Measurements from ENCODE around the gene FCN2. TPM values are rescaled to one million over a fixed set of nuclear protein-coding genes. Genes with fewer than 3 reads are reported as not detected.

Gene FCN2
- polyA plus RNA-seq, 1 of the 3 experiments (the other 2 are of a cell fraction), result not detected

DNA sequence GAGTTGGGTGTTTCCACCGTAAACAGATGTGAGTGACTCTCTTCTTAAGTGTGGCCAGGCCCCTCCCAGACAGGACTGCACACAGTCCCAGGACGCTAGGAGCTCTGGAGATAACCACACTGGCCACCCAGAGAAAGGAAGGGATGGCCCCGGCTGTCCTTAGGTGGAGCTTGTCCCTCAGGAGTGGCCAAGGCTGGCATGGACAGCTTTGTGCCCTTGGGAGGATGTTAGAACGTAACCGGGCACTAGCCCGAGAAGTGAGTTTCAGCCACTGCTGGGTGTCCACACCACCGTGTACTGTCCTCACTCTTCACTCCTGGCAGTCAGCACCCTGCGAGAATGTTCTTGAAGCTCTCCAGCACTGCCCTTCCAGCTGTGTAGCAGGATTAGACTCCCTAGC, 35.8 kb upstream of the FCN2 start:
- Histone ChIP-seq H3K79me2 (ENCODE audit: insufficient read depth) (no peaks in the 10 kb centered on the region), H4K20me1 (ENCODE audit: insufficient read depth) (peaks cover 11% of the 10 kb centered on the region; the same call in 1 of the 2 replicates), H3K36me3 (replicated peaks in 1 of 2; ENCODE audit: control insufficient read depth in 1 of 2, insufficient read depth in 2 of 2, low read length in 1 of 2) (peaks cover 45 to 49% of the 10 kb centered on the region in 2 experiments), H3K27ac (ENCODE audit: low read depth in 2 of 2, low read length in 1 of 2) (no peak overlapping the region), H3K4me1 (ENCODE audit: control insufficient read depth in 1 of 2, insufficient read depth in 2 of 2, low read depth in 1 of 2, low read length in 1 of 2) (no peaks in the 10 kb centered on the region), H3K9me2 (no peaks in the 10 kb centered on the region), H3K27me3 (ENCODE audit: insufficient read depth) (no peaks in the 10 kb centered on the region), H2AFZ (ENCODE audit: low read depth) (no peak overlapping the region), H3F3A (replicated peaks; ENCODE audit: insufficient read depth) (peaks cover 26% of the 10 kb centered on the region), H3K4me2 (no peak overlapping the region), H3K4me3 (ENCODE audit: low read depth in 2 of 2, low read length in 1 of 2) (no peak overlapping the region), H3K9ac (no peak overlapping the region), H3K9me3 (no peaks in the 10 kb centered on the region)
- POLR2A ChIA-PET, result no interaction called here
- CTCF ChIA-PET, result no interaction called here
- no peak for DNase-seq
- WGBS (ENCODE audit: low lambda C conversion rate), result 82% methylated on average over 5 of the region's 8 CpGs
- no peak for TF ChIP-seq SMC3 (IDR thresholded peaks at IDR 0.05; ENCODE audit: low read depth, low read length)
- no peak for TF ChIP-seq EP300 (IDR thresholded peaks at IDR 0.05; ENCODE audit: borderline replicate concordance in 1 of 2, low read depth in 1 of 2, low read length in 1 of 2)
- no peak for TF ChIP-seq MXI1 (IDR thresholded peaks at IDR 0.05; ENCODE audit: low read depth, low read length)
- no peak for TF ChIP-seq CHD2 (IDR thresholded peaks at IDR 0.05; ENCODE audit: low read length, partially characterized antibody)

DNA sequence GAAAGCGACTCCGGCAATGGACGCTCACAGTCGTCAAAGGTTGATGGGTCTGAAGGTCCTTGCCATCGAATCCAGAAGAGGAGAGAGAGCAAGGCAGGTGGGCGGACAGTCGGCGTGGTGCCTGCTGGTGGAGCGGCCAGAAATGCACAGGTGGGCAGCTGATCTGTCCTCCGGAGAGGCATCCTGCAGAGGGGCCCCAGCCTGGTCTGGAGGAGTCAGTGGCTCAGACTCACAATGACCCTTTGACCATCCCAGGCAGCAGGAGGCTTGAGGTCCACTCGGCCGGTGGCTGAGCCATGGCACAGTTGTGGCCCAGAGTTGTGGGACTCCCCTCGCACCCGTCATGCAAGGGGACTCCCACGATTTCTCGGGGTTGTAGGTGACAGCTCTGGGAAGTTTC, 34.4 kb upstream of the FCN2 start:
- Histone ChIP-seq H3K4me3 (ENCODE audit: low read depth in 2 of 2, low read length in 1 of 2) (no peak overlapping the region), H3K9ac (no peak overlapping the region), H3K79me2 (ENCODE audit: insufficient read depth) (no peaks in the 10 kb centered on the region), H3F3A (replicated peaks; ENCODE audit: insufficient read depth) (peaks cover 25% of the 10 kb centered on the region), H2AFZ (ENCODE audit: low read depth) (no peak overlapping the region), H3K27me3 (ENCODE audit: insufficient read depth) (no peaks in the 10 kb centered on the region), H3K9me3 (no peaks in the 10 kb centered on the region), H4K20me1 (ENCODE audit: insufficient read depth) (peaks cover 3% of the 10 kb centered on the region; the same call in 1 of the 2 replicates), H3K4me1 (ENCODE audit: control insufficient read depth in 1 of 2, insufficient read depth in 2 of 2, low read depth in 1 of 2, low read length in 1 of 2) (no peaks in the 10 kb centered on the region), H3K27ac (ENCODE audit: low read depth in 2 of 2, low read length in 1 of 2) (no peak overlapping the region), H3K36me3 (replicated peaks in 1 of 2; ENCODE audit: control insufficient read depth in 1 of 2, insufficient read depth in 2 of 2, low read length in 1 of 2) (peaks cover 34 to 41% of the 10 kb centered on the region in 2 experiments), H3K4me2 (no peak overlapping the region), H3K9me2 (no peaks in the 10 kb centered on the region)
- WGBS (ENCODE audit: low lambda C conversion rate), result 77% methylated on average over 12 of the region's 16 CpGs
- CTCF ChIA-PET, result no interaction called here
- no peak for DNase-seq
- POLR2A ChIA-PET, result no interaction called here
- TF ChIP-seq TEAD4 (IDR thresholded peaks at IDR 0.05; ENCODE audit: borderline replicate concordance, insufficient read depth) (no peak), CHD2 (IDR thresholded peaks at IDR 0.05; ENCODE audit: low read length, partially characterized antibody) (no peak), FOXM1 (IDR thresholded peaks at IDR 0.05; ENCODE audit: low read depth) (no peak), FOSL2 (IDR thresholded peaks at IDR 0.05; ENCODE audit: borderline replicate concordance, low read depth) (no peak), RFX5 (IDR thresholded peaks at IDR 0.05; ENCODE audit: low read length) (no peak), NFIC (IDR thresholded peaks at IDR 0.05; ENCODE audit: borderline replicate concordance) (no peak), EP300 (IDR thresholded peaks at IDR 0.05; ENCODE audit: borderline replicate concordance in 1 of 2, low read depth in 1 of 2, low read length in 1 of 2) (no peak), YY1 (IDR thresholded peaks at IDR 0.05; ENCODE audit: low read depth) (no peak), ELF1 (IDR thresholded peaks at IDR 0.05) (no peak), MEF2A (IDR thresholded peaks at IDR 0.05; ENCODE audit: borderline replicate concordance, low read depth) (no peak)
- TF ChIP-seq, protein P1, sequence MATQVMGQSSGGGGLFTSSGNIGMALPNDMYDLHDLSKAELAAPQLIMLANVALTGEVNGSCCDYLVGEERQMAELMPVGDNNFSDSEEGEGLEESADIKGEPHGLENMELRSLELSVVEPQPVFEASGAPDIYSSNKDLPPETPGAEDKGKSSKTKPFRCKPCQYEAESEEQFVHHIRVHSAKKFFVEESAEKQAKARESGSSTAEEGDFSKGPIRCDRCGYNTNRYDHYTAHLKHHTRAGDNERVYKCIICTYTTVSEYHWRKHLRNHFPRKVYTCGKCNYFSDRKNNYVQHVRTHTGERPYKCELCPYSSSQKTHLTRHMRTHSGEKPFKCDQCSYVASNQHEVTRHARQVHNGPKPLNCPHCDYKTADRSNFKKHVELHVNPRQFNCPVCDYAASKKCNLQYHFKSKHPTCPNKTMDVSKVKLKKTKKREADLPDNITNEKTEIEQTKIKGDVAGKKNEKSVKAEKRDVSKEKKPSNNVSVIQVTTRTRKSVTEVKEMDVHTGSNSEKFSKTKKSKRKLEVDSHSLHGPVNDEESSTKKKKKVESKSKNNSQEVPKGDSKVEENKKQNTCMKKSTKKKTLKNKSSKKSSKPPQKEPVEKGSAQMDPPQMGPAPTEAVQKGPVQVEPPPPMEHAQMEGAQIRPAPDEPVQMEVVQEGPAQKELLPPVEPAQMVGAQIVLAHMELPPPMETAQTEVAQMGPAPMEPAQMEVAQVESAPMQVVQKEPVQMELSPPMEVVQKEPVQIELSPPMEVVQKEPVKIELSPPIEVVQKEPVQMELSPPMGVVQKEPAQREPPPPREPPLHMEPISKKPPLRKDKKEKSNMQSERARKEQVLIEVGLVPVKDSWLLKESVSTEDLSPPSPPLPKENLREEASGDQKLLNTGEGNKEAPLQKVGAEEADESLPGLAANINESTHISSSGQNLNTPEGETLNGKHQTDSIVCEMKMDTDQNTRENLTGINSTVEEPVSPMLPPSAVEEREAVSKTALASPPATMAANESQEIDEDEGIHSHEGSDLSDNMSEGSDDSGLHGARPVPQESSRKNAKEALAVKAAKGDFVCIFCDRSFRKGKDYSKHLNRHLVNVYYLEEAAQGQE (IDR thresholded peaks at IDR 0.05; ENCODE audit: low read depth, low read length), result no peak
- TF ChIP-seq, protein P2, sequence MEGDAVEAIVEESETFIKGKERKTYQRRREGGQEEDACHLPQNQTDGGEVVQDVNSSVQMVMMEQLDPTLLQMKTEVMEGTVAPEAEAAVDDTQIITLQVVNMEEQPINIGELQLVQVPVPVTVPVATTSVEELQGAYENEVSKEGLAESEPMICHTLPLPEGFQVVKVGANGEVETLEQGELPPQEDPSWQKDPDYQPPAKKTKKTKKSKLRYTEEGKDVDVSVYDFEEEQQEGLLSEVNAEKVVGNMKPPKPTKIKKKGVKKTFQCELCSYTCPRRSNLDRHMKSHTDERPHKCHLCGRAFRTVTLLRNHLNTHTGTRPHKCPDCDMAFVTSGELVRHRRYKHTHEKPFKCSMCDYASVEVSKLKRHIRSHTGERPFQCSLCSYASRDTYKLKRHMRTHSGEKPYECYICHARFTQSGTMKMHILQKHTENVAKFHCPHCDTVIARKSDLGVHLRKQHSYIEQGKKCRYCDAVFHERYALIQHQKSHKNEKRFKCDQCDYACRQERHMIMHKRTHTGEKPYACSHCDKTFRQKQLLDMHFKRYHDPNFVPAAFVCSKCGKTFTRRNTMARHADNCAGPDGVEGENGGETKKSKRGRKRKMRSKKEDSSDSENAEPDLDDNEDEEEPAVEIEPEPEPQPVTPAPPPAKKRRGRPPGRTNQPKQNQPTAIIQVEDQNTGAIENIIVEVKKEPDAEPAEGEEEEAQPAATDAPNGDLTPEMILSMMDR (IDR thresholded peaks at IDR 0.05), result no peak
